ENCODE data around the gene ATP6V1C2.
"Not testable (repeated sequence)": the region's sequence is repeated elsewhere in the genome, so short reads cannot be mapped to it uniquely, and the experiment has no call there.

The ATP6V1C2 gene

DNA sequence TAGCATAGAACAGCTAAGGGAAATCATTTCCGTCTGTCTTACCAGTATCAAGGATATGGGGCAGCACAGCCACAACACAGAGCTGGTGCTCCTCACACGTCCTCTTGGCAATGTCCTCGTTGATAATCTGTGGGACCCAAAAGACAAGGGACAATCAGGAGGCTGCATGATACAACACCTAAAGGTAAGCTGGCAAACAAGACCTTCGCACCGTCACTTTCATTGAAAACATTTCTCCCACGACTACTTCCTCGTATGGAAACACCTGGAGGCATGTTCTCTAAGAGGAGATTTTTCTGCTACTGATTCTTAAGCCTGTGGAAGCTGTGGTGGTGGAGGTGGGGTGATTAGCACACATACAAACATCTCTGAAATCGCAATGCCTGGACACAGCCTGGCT is 67.4 kb downstream of the ATP6V1C2 start:
- DNase-seq, result no peak

DNA sequence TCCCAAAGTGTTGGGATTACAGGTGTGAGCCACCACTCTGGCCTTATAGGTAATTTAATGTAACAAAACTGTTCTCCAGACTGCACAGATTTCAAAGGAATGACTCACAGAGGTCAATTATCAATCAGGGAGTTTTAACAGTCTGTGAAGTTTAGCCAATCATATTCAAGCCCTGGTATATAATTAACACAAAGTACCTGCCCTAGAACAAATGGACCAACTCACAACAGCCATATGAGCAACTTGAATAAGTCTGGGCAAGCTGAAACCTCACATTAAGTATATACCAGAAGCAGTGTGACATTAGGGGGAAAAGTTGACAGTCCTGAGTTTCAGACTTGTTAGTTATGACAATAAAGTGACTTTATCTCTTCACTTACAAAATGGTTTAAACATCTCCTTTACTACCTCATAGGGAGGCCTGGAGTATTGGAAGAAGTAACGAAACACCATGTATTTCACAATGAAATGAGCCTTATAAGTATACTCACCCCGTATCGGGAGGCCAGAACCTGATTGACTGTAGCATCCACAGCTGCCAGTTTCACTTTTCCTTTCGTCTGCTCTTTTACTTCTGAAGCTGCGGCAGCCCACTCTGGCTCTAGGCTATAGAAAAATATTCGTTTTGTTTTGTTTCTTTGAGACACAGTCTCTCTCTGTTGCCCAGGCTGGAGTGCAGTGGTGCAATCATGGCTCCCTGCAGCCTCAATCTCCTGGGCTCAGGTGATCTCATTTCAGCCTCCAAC is 69.0 kb downstream of the ATP6V1C2 start:
- no peak for DNase-seq

DNA sequence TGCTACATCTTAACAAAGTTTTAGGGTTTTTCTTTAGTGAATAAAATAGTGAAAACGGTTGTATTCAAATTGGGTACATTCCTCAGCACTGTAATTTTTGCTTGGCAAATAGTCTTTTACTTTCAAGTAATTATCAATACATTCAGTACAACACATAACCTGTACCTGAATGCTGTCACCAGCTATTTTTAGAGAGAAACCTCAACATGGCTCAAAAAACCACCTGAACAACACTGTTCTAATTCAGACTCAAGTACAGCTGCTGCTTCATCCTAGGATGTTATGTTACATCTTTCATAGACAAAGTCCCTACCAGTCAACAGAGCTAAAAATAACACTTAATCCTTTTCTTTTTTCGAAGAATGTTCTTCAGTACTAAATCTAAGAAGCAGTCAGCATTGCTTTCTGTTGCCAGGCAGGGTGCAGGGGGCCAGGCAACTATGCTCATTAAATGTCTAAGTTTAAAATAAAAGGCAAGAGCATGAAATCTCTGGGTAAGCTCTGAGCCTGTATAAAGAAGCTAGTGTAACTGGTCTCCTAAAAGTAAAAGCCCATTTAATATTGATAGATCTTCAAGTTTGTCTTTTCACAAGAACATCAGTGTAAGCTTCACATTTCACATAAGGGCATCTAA is 70.7 kb downstream of the ATP6V1C2 start:
- no peak for DNase-seq

DNA sequence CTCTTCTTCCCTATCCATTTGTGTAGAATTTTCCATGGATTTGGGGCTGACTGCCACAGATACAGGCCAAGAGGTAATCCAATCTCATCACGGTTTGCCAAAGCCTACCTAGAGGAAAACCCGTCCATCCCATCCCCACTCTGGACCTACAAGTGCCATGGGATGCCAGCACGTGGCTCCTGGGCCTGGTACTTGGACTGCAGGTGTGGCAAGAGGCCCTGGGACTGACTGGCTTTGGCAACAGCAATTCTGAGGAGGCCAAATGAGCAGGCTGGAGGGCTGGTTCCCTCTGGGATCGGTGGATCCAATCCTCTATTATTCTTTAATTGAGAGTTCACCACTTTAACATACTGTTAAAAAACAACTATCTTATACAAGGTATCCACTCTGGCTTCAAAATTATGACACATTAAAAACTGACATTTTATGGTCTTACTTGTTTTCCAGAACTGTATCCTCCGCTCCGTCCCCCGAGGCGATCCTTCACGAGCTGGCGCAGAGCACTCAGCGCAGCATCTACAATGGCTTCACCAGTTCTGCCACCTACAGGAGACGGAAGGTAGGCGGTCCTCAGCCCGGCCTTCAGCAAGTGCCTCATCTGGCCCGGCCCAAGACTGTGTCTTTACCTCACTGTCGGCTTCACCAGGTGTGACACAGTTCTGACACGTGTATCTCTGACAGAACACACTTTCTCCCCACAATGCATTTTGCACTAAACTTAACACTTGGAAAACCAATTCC is 71.4 kb downstream of the ATP6V1C2 start:
- no peak for DNase-seq

DNA sequence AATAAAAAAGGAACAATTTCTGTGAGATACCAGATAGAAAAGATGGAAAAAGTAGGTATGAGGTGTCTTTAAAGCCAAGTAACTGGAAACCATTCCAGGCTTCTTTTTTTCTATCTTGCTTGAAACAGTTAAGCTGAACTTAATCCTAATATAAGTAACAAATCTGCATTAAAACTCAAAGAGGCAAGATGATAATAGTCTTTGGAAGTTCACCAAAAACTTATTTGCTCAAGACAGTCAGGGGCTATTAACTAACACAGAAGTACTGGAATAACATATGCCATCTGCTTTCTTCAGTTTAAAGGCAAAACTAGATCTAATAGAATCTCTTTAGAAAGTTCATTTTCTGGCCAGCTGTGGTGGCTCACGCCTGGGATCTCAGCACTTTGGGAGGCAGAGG is 72.4 kb downstream of the ATP6V1C2 start:
- no peak for DNase-seq

DNA sequence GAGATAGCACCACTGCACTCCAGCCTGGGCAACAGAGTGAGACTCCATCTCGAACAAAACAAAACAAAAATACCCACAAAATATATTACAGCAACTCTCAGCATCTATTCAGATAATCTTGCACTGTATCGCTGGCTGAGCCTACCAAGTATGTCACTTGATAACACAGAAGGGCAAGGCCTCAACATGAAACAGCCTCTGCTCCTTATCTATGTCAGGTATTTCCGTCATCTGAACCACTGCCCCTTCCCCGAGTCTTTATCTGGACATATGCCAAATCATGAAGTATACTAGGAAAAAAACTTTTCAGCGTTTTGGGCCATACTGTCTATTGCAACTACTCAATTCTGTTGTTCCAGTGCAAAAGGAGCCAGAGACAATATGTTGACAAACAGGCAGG is 73.4 kb downstream of the ATP6V1C2 start:
- no peak for DNase-seq

DNA sequence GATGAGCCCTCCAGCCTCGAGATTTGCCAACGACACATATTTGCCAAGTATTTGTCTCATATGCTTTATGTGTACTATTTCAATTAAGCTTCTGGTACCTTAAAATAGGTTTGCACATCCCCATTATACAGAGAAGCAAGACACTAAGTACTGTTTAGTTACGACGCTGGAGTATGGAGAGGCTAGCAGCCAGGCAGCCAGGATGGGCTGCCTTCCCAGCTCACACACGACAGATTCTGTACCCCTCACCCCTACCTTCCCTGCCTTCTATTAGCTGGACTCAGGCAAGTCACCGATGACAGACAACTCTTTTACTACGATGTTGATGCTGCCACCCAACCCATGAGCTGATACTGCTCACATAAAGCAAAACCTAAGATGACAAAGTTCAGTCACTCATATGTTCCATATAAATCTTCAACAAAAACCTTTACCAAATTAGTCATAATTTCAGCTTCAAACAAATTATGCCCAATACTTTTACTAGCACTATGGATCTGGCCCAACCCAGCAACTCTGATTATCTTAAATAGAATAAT is 74.1 kb downstream of the ATP6V1C2 start:
- no peak for DNase-seq

DNA sequence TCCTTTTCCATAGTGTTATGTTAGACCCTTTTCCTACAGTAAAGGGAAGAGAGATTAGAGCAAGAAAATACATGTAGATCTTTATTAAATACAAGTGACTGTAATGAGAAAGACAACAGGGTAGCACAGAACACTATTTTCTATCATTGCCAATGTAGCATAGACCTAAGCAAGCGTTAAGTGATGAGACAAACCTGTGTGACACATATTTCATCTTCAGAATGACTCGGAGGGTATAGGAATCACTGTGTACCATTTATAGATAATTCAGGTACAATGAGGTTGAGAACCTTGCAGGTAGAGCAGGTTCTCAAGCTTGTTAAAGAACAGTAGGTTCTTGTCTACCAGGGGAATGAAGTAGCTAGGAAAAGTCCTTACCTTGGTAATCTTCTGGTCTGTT is 75.3 kb downstream of the ATP6V1C2 start:
- no peak for DNase-seq

DNA sequence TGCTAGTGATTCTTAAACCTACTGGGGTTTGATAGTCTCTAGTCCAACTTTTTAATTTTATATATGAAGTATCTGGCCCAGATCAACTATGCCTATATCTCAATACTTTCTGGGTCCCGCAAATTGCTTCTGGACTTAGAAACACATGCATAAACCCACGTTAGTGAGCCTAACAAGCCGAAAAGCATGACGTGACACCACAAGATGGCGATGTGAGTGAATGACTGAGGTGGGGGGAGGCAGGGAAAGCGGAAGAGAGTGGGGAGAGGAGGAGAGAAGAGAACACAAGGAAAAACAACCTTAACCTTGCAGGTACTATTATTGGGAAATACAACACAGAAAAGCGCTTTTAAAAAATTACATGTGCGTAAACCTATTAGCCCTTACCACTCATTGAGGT is 77.4 kb downstream of the ATP6V1C2 start:
- DNase-seq, result no peak

DNA sequence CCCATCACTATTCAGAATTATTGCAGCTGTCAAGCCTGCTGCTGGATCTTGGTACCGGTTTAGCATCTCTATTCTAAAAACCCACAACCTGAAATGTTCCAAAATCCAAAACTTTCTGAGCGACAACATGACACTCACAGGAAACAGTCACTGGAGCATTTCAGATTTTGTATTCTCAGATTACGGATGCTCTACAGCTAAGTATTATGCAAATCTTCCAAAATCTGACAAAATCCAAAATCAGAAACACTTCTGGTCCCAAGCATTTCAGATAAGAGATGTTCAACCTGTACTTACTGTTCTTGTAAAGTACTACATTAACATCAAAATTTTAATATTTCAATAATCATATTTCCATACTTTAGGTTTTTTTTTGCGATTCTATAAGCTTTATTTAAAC is 78.7 kb downstream of the ATP6V1C2 start:
- DNase-seq, result no peak

DNA sequence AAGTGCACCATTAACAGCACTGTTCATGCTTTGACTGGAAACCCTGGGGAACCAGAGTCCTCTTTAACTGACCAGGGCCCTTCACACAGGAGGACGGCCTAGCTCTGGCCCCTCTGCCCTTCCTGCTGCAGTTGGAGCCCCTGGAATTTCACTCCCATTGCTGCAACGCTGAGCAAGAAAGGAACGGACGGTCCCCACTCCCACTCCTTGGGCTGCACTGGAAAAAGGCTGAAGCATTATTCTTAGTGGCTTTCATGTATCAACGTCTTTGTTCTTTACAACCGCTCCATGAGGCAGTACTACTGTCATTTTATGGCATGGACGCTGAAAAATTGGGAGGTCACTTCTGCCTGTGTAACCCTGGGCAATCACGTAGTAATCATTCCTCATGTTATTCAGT is 81.2 kb downstream of the ATP6V1C2 start:
- DNase-seq, result no peak

DNA sequence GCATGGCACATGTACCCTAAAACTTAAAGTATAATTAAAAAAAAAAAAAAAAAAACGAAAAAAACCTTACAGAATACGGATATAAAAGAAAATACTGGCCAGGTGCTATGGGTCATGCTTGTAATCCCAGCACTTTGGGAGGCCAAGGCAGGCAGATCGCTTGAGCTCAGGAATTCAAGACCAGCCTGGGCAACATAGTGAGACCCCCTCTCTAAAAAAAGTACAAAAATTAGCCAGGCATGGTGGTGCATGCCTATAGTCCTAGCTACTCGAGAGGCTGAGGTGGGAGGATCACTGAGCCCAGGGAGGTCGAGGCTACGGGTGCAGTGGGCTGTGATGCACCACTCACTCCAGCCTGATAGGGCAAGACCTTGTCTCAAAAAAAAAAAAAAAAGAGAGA is 84.6 kb downstream of the ATP6V1C2 start:
- not testable (repeated sequence) for DNase-seq

DNA sequence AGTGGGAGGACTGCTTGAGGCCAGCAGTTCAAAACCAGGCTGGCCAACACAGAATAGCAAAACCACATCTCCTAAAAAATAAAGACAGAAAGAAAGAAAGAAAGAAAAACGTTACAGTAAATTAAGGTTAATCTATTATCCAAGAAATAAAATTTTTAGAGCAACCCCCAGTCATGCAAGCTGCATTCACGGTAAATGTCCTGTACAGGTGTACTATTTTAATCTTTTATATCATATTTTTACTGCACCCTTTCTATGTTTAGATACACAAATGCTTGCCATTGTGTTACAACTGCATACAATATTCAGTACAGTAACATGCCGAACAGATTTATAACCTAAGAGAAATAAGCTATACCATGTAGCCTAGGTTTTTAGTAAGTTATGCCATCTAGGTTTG is 85.1 kb downstream of the ATP6V1C2 start:
- DNase-seq, result no peak

DNA sequence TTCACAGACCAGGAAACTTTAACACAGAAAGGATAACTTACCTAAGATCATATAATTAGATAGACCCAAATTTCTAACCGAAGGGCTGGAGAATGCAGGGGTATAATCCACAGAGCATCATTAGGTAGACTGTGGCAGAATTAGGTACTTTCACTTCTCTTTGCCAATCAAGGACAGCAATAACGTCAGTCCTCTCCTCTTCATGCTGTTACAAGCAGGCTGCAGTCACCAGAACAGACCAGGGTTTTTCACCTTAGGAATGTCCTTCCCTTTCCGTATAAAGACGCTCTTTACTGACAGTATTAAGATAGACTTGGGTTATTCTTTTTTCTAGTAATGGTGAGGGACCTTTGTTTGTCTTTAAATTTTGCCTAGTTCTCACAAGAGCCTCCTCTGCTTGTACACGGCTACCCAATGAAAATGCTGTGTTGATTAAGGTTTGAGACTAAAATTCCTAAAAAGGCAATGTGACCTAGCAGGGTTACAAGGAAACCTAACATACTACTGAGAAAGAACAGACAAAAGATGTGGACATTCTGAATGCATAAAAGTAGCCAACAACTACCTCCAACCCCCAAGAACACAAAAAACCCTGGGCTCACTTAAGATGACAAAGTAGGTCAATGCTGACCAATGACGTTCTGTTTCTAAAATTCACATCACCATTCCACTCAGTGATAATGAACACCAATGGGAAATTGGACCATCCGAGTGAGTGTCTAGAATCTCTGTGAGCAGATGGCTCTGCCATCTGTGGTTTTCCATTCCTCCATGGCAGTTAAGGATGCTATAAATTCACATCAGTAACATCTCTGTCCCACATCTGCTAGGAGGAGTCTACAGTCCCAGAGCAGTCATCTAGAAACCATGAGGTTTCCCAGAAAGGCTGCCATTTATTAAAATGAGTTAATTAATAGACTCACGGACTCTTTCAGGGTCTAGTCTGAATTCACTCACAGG is 89.1 kb downstream of the ATP6V1C2 start:
- DNase-seq, result peak; percentile 99

DNA sequence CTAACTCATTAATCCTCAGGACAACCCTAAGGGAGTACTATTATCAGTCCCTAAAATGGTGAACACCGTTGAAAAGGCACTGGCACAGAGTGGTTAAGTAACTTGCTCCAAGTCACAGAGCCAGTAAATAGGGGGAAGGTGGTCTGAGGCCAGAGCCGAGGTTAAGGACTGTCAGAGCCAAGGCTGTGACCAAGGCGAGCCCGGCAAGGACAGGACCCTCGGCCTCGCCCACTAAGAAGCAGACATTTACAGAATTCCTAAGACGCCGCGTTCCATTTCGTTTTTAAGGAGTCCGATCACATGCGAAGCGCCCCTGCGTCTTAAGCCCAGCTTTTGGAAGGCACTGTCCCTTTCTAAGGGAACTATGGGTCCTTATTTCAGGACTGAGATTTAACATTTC is 90.1 kb downstream of the ATP6V1C2 start:
- no peak for DNase-seq

DNA sequence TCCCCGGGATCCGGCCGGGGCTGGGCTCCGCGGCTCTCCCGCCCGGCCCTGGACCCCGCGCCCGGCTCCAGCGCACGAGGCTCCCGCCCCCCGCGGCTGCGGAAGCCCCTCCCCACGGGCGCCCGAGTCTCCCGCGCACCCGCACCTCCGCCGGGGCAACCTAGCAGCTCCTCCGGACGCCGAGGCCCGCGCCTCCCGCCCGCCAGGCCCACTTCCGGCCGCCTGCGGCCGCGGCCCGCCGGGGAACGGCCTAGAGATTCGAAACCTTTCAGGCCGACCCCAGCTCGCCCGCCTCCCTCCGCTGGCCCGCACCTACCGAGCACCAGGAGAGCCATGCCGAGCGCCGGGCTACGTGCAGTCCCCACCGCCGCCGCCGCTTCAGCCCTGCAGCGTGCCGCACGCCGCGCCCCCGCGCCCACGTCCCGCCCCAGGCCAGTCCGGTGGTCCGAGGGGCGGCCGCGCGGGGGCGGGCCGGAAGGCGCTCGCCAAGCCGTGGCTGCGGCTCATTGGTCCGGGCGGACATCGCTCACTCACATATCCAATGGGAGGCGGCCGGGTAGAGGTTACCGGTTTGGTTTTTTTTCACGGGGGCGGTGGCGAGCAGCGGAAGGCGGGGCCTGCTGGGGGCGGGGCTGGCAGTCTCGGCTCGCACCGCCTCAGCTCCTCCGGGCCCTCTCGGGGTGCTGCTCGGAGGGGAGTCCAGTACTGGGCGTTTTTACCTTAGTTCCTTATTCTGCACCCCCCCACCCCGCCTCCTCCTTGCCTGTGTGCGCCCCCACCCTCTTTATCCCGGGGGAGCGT is 91.1 kb downstream of the ATP6V1C2 start, which contains the start of gene PDIA6:
Gene PDIA6, minus strand, starts transcription at position 424 of the 801 bp plus-strand sequence. Its CDS starts 89 bp downstream, at position 335.
- peak; percentile 95 for DNase-seq

DNA sequence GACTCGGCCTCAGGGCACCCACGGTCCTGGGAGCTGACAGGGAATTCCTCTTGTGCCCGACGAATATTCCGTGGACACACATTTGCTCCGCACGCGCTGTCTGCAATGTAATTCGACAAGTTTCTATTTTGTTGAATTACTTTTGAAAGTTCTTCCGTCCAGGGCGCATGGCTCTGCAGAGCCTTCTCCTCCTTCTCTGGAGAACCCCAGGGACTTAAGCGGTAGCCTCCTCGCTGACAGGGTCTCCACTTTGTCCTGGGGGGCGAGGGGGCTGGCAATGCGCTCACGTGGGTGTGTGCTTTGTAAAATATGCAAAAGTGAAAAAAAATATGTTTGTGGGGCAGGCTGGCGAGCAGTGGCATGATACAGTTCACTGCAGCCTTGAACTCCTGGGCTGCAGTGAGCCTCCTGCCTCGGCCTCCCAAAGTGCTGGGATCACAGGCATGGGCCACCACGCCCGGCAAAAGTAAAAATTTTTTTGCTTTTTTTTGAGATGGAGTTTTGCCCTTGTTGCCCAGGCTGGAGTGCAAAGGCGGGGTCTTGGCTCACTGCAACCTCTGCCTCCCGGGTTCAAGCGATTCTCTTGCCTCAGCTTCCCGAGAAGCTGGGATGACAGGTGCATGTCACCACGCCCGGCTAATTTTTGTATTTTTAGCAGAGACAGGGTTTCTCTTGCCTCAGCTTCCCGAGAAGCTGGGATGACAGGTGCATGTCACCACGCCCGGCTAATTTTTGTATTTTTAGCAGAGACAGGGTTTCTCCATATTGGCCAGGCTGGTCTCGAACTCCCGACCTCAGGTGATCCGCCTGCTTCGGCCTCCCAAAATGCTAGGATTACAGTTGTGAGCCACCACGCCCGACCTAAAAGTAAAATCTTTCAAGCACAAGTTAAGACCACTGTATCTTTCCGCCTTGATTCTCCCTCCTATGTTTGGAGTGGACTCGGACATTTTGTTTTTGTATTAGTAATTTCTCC is 92.0 kb downstream of the ATP6V1C2 start:
- DNase-seq, result not testable (repeated sequence)

DNA sequence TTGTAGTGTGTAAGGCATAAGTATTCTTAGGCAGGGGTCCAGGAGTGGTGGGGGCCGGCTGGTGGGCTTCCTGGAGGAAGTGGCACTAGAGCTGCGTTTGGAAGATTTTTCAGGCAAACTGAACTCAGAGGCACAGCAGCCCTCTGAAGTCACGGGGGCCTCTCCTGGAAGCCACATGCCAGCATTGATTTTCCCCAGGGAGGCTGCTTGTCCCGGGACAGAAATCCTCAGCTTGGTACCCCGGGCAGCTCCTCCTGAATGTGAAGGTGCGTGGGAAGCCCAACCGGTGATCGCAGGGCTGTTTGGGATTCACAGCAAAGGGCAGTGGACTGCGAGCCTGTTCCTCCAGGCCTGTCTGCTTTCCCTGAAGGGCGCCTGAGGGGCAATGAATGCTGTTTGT is 92.7 kb downstream of the ATP6V1C2 start:
- no peak for DNase-seq

DNA sequence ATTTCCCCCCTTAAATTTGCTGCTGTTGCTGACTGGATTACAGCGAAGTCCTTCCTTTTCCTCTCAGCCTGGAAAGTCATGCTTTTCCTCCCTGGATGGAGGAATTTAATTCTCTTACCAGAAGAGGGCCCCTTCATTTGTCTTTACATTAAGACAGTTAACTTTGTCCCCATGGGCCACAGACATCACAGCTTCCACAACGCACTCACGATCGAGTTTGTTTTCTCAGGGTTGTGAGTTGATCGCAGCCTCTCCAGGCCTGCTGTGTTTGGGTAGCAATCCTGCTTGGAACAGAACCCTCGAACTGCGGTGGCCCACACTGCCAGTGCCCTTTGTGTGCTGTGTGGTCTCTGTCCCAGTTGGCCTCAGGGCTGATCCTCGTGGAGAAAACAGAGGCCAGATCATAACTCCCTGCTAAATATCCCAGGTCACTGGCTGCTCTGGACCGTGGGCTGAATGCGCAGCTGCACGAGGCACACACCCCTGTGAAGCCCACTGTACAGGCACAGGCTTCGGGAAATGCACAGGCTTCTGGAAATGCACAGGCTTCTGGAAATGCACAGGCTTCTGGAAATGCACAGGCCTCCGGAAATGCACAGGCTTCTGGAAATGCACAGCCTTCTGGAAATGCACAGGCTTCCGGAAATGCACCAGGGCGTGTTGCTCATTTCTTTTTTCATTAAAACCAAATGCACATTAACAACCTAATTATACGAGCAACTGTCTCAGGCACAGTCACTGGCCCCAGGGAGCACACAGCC is 93.3 kb downstream of the ATP6V1C2 start:
- DNase-seq, result no peak

DNA sequence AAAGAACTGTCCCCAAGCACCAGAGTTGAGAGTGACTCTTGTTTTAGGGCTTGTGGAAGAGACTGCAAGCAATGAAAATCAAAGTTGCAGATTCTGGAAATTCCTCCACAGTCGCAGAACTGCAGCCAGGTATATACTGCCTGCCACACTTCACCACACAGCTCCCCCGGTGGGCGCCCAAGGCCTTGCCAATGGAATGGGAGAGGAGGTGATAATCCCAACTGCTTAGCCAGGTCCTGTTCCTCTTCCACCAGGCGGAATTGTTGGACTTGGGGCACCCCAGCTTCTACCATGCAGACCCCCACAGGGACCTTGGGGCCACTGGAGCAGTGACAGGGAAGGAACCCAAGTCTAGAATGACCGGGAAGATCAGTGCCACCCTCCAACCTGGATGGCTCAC is 96.0 kb downstream of the ATP6V1C2 start:
- peak; percentile 15 for DNase-seq
